ENCODE data around the gene PLXNC1. TPM values are rescaled to one million over a fixed set of nuclear protein-coding genes. Genes with fewer than 3 reads are reported as not detected.
A peak's percentile ranks its signal among the peaks of the same experiment; 100 is the strongest.

Gene PLXNC1
- total and polyA plus RNA-seq, 4 donors: 0.71 to 12.0 (median 3.3) TPM

DNA sequence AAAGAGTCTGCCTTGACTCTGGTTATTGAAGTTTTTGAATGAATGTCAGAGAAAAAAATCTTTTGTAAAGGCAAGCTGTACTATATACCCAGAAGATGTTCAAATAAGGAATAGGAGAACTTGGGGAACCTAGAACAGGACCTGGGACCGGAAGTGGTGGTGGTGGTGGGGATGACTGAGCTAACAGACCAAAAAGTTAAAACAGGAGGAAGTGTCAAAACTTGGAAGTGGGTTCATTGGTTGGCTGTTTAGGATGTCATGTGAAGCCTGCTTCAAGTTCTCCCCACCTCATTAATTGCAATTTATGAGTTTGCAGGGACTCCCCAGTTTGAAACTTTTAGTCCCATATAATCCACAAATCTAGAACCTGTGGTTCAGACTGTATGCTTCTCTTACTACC is 26.2 kb downstream of the PLXNC1 start:
- no peaks in the 10 kb centered on the region for H3K36me3 ChIP-seq (ENCODE audit: control insufficient read depth in 4 of 4, insufficient read depth in 3 of 4, low read depth in 1 of 4, low read length in 3 of 4)
- 76% methylated on average over 1 of the region's 1 CpG for WGBS
- no peak overlapping the region for H3K4me3 ChIP-seq (ENCODE audit: low read depth in 1 of 3, low read length in 3 of 3)
- TF ChIP-seq NR2F2 (IDR thresholded peaks at IDR 0.05): no peak
- TF ChIP-seq GABPA (IDR thresholded peaks at IDR 0.05 in 1 of 2, conservative IDR thresholded peaks at IDR 0.05 in 1 of 2): no peak
- TF ChIP-seq FOXA1 (IDR thresholded peaks at IDR 0.05): no peak
- TF ChIP-seq, protein P1, sequence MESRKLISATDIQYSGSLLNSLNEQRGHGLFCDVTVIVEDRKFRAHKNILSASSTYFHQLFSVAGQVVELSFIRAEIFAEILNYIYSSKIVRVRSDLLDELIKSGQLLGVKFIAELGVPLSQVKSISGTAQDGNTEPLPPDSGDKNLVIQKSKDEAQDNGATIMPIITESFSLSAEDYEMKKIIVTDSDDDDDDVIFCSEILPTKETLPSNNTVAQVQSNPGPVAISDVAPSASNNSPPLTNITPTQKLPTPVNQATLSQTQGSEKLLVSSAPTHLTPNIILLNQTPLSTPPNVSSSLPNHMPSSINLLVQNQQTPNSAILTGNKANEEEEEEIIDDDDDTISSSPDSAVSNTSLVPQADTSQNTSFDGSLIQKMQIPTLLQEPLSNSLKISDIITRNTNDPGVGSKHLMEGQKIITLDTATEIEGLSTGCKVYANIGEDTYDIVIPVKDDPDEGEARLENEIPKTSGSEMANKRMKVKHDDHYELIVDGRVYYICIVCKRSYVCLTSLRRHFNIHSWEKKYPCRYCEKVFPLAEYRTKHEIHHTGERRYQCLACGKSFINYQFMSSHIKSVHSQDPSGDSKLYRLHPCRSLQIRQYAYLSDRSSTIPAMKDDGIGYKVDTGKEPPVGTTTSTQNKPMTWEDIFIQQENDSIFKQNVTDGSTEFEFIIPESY (IDR thresholded peaks at IDR 0.05): no peak
- TF ChIP-seq RAD21 (IDR thresholded peaks at IDR 0.05): no peak
- no peak for TF ChIP-seq JUND (IDR thresholded peaks at IDR 0.05)
- H3K27me3 ChIP-seq (ENCODE audit: control insufficient read depth in 4 of 4, insufficient read depth in 4 of 4, low read length in 3 of 4): no peaks in the 10 kb centered on the region
- peaks cover 0 to 7% (median 2%) of the 10 kb centered on the region in 4 donors for H3K4me1 ChIP-seq (ENCODE audit: control insufficient read depth in 4 of 4, insufficient read depth in 4 of 4, low read length in 3 of 4)
- H3K27ac ChIP-seq (ENCODE audit: low read depth in 1 of 2, low read length in 2 of 2): peak overlapping the region in 1 of 2 donors; percentile 43
- no peak overlapping the region for H3K9ac ChIP-seq (ENCODE audit: low read depth in 1 of 2, low read length in 2 of 2)
- DNase-seq (ENCODE audit: low spot score): no peak
- H3K9me3 ChIP-seq (ENCODE audit: control insufficient read depth in 4 of 4, low read length in 3 of 4): peaks cover 0 to 3% (median 1%) of the 10 kb centered on the region in 4 donors

- no peak for DNase-seq (ENCODE audit: low spot score)
- H3K9me3 ChIP-seq (ENCODE audit: control insufficient read depth in 4 of 4, low read length in 3 of 4): peaks cover 0 to 3% (median 1%) of the 10 kb centered on the region in 4 donors
- H3K27me3 ChIP-seq (ENCODE audit: control insufficient read depth in 4 of 4, insufficient read depth in 4 of 4, low read length in 3 of 4): no peaks in the 10 kb centered on the region
- no peaks in the 10 kb centered on the region for H3K36me3 ChIP-seq (ENCODE audit: control insufficient read depth in 4 of 4, insufficient read depth in 3 of 4, low read depth in 1 of 4, low read length in 3 of 4)
- no peak overlapping the region for H3K4me3 ChIP-seq (ENCODE audit: low read depth in 1 of 3, low read length in 3 of 3)
- 73% methylated on average over 10 of the region's 10 CpGs for WGBS
- H3K27ac ChIP-seq (ENCODE audit: low read depth in 1 of 2, low read length in 2 of 2): no peak overlapping the region
- peaks cover 0 to 7% (median 2%) of the 10 kb centered on the region in 4 donors for H3K4me1 ChIP-seq (ENCODE audit: control insufficient read depth in 4 of 4, insufficient read depth in 4 of 4, low read length in 3 of 4)
- H3K9ac ChIP-seq (ENCODE audit: low read depth in 1 of 2, low read length in 2 of 2): no peak overlapping the region
- TF ChIP-seq FOXA1 (IDR thresholded peaks at IDR 0.05) (no peak), MAX (IDR thresholded peaks at IDR 0.05) (no peak), SP1 (IDR thresholded peaks at IDR 0.05) (no peak), YY1 (IDR thresholded peaks at IDR 0.05) (no peak), JUND (IDR thresholded peaks at IDR 0.05) (no peak), REST (IDR thresholded peaks at IDR 0.05) (no peak), HNF4G (IDR thresholded peaks at IDR 0.05) (no peak), GABPA (IDR thresholded peaks at IDR 0.05 in 1 of 2, conservative IDR thresholded peaks at IDR 0.05 in 1 of 2) (no peak)
- TF ChIP-seq, protein P1 (IDR thresholded peaks at IDR 0.05): no peak
These were observed 27.6 kb downstream of the PLXNC1 start for GRCh38 chr12:94175763-94176668.
